Lower leg skin (tissue), 3 donors: ENCODE results near the gene CTXN1.

Experiments used
- CTCF ChIP-seq, 3 donors: fragments of 450-650 bp; IDR thresholded peaks; one replicate each; pipeline ENCODE4 v1.5.1; 2016; ENCODE audit warnings: antibody characterized with exemption in 3 of 3, mild to moderate bottlenecking in 3 of 3, moderate library complexity in 2 of 3
- POLR2A ChIP-seq, 2 donors: fragments of 450-650 bp; IDR thresholded peaks; one replicate each; pipeline ENCODE4 v1.6.1; 2016 to 2017; ENCODE audit warnings: antibody characterized with exemption in 2 of 2, mild to moderate bottlenecking in 1 of 2, moderate library complexity in 1 of 2

GRCh38 chr19:7961920-7962626, 36.1 kb upstream of the CTXN1 start:
- TF ChIP-seq CTCF (IDR thresholded peaks at IDR 0.05) (no peak), POLR2A (IDR thresholded peaks at IDR 0.05) (no peak)
